Effector memory CD8-positive, alpha-beta T cell (primary cell): ENCODE results near the gene APOBEC3B.
"Not testable (repeated sequence)": the region's sequence is repeated elsewhere in the genome, so short reads cannot be mapped to it uniquely, and the experiment has no call there.

ENCODE experiments used
- ATAC-seq: fragments of 150-1000 bp; cut with Tn5 transposase; replicated peaks from 2 replicates; pipeline ENCODE4 v1.10.0; 2021; ENCODE audit warnings: mild to moderate bottlenecking, moderate library complexity
- DNase-seq, 3 experiments: peaks; one replicate each; pipeline ENCODE4 v3.0.0; 2021
- H3K27ac Mint-ChIP-seq, 2 donors: one replicate each; pipeline ENCODE4 v1.8.0; 2022; ENCODE audit warnings: mild to moderate bottlenecking in 2 of 2, mixed read lengths in 2 of 2, moderate library complexity in 2 of 2
- H3K27me3 Mint-ChIP-seq, 2 donors: one replicate each; pipeline ENCODE4 v1.8.0; 2022; ENCODE audit warnings: mixed read lengths in 2 of 2
- H3K36me3 Mint-ChIP-seq: one replicate; pipeline ENCODE4 v1.8.0; 2022; ENCODE audit warnings: mild to moderate bottlenecking, moderate library complexity, mixed read lengths; ENCODE audit not compliant: insufficient read depth
- H3K4me1 Mint-ChIP-seq, 2 donors: one replicate each; pipeline ENCODE4 v1.8.0; 2022; ENCODE audit warnings: low read depth in 2 of 2, mixed read lengths in 2 of 2
- H3K4me3 Mint-ChIP-seq, 2 donors: one replicate each; pipeline ENCODE4 v1.8.0; 2022; ENCODE audit warnings: mild to moderate bottlenecking in 2 of 2, mixed read lengths in 2 of 2, moderate library complexity in 2 of 2
- H3K9me3 Mint-ChIP-seq, 2 donors: one replicate each; pipeline ENCODE4 v1.8.0; 2022; ENCODE audit warnings: mixed read lengths in 2 of 2

The APOBEC3B gene

DNA sequence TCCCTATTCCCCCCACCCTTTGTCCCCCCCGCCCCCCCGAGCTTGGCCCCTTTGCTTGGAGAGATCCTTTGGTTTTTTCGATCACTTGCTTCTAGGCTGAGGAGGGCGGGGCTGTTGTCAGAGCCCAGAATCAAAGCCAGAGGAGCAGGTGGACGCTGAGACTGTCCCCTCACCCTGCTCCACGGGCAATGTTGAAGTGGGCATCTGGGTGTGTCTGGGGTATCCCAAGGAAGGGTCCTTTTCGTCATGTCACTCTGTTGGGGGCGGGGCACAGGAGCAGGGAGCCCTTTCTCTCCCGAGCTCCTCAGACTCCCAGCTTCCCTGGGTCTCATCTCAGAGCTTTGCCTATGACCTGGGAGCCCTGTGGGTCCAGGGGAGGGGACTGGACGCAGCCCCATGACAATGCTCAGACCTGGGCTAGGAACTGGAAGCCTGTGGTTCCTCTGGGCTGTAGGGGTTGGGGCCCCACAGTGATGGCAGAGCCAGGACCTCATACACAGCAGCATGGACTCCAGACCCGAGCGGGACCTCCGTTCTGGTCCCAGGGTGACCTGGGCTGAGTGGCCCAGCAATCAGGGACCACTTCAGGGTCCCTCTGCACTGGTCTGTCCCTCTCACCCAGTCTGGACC, 27.6 kb upstream of the APOBEC3B start:
- peak overlapping the region; percentile 33 to 80 for H3K27ac Mint-ChIP-seq
- DNase-seq (no peak), ATAC-seq (no peak)
- H3K36me3 Mint-ChIP-seq: no peaks in the 10 kb centered on the region
- no peaks in the 10 kb centered on the region for H3K9me3 Mint-ChIP-seq
- H3K4me3 Mint-ChIP-seq: no peak overlapping the region
- peaks cover 9 to 40% of the 10 kb centered on the region in 2 donors for H3K27me3 Mint-ChIP-seq
- H3K4me1 Mint-ChIP-seq: peaks cover 0 to 7% of the 10 kb centered on the region in 2 donors

GRCh38 chr22:38955250-38955905, 26.8 kb upstream of the APOBEC3B start:
- Mint-ChIP-seq H3K9me3 (no peaks in the 10 kb centered on the region), H3K36me3 (no peaks in the 10 kb centered on the region), H3K27ac (peak overlapping the region; percentile 49 to 80), H3K27me3 (peaks cover 9 to 32% of the 10 kb centered on the region in 2 donors), H3K4me3 (no peak overlapping the region), H3K4me1 (peaks cover 0 to 7% of the 10 kb centered on the region in 2 donors)
- no peak for ATAC-seq
- no peak for DNase-seq

GRCh38 chr22:38955926-38956325, 26.2 kb upstream of the APOBEC3B start:
- Mint-ChIP-seq H3K27me3 (peaks cover 9 to 26% of the 10 kb centered on the region in 2 donors), H3K9me3 (no peaks in the 10 kb centered on the region), H3K36me3 (no peaks in the 10 kb centered on the region), H3K4me3 (no peak overlapping the region), H3K27ac (peak overlapping the region in 1 of 2 donors; percentile 61), H3K4me1 (peaks cover 0 to 7% of the 10 kb centered on the region in 2 donors)
- DNase-seq (no peak), ATAC-seq (no peak)

DNA sequence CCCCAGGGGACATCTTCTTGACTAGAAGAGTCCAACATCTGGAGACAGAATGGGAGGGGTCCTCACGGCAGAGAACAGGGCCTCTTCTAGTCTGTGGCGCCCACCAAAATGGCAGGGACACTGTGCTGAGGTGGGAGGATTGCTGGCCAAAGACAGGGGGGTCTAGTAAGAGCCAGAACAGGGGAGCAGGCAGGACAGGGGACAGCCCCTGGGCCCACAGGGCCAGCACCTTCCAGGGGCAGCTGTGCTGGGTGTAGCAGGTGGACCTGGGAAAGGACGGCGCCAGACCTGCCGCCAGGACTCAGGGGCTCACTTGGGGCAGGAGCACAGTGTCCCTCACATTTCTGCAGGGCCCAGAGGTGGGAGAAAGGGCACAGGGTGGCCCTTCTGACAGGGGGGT, 25.6 kb upstream of the APOBEC3B start:
- H3K4me1 Mint-ChIP-seq: peaks cover 0 to 7% of the 10 kb centered on the region in 2 donors

DNA sequence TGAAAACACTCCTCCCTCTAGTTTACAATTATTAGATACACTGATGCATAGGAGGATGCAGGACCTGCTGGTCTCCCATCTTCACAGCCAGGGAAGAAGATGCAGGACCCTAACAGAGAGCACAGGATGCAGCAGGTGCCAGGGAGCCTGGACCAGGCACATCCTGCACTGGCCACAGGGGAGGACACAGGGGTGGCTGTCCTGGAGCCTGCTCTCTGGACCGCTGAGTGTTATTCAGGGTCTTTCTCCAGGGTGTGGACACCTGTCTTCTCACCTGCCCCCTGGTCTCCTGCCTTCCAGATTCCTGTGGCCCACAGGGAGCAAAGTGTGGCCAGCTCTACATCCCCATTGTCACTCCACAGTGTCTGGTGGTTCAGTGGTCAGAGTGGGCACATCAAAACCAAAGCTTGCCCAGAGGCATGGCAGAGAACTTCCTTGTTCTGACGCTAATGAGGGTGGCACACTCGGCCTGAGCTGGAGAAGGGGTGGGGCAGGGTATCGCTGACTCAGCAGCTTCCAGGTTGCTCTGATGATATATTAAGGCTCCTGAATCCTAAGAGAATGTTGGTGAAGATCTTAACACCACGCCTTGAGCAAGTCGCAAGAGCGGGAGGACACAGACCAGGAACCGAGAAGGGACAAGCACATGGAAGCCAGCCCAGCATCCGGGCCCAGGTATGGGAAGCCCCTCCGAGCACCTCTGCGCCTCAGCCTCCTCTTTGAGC, 24.9 kb upstream of the APOBEC3B start, which contains the start of gene APOBEC3A:
TSS of gene APOBEC3A (plus strand) at position 564 of the 725 bp plus-strand sequence. CDS start at position 647, 83 bp downstream.
- H3K27ac Mint-ChIP-seq: peak within 1 kb of the TSS in 1 of 2 donors; percentile 61
- ATAC-seq (no peak), DNase-seq (no peak)
- no peak within 1 kb of the TSS for H3K4me3 Mint-ChIP-seq
- H3K9me3 Mint-ChIP-seq: no peaks in the 10 kb centered on the region
- H3K36me3 Mint-ChIP-seq: no peaks in the 10 kb centered on the region
- H3K4me1 Mint-ChIP-seq: peaks cover 0 to 7% of the 10 kb centered on the region in 2 donors
- peaks cover 8 to 19% of the 10 kb centered on the region in 2 donors for H3K27me3 Mint-ChIP-seq

More for the DNA sequence above, 25.6 kb upstream of the APOBEC3B start:
- Mint-ChIP-seq H3K4me3 (no peak overlapping the region), H3K36me3 (no peaks in the 10 kb centered on the region), H3K27me3 (peaks cover 9 to 22% of the 10 kb centered on the region in 2 donors), H3K9me3 (no peaks in the 10 kb centered on the region), H3K27ac (peak overlapping the region in 1 of 2 donors; percentile 61)
- ATAC-seq (no peak), DNase-seq (no peak)

DNA sequence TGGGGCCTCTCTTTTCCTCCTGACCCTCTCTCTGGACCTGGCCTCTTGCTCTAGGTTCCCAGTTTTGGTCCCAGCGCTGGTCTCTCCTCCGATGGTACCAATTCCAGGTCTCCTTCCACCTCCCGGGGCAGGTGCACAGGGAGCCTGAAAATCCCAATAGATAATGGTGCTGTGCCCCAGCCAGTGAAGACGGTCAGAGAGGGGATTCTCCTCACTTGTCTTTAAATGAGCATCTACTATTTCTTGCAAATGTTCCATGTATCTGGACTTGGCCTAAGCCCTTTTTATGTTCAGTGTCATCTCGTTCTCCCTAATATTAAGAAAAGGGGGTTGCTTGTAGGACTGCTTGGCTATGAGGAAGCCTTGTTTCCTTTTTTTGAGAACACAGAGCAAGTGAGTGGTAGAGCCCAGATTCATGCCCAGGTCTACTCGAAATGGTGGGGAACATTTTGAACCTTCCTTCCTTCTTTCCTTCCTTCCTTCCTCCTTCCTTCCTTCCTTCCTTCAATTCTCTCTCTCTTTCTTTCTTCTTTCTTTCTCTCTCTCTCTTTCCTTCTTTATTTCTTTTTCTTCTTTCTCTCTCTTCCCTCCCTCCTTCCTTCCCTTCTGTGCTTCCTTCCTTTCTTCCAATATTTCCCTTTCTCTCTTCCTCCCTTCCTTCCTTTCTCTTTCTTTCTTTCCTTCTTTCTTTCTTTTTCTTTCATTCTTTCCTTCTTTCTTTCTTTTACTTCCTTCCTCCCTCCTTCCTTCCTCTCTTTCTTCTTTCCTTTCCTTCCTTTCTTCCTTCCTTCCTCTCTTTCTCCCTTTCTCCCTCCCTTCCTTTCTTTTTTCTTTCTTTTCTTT, 24.1 kb upstream of the APOBEC3B start:
- Mint-ChIP-seq H3K36me3 (no peaks in the 10 kb centered on the region), H3K27me3 (peaks cover under 1 to 11% of the 10 kb centered on the region in 2 donors), H3K4me1 (peaks cover 0 to 7% of the 10 kb centered on the region in 2 donors), H3K27ac (peak overlapping the region in 1 of 2 donors; percentile 9), H3K4me3 (no peak overlapping the region), H3K9me3 (no peaks in the 10 kb centered on the region)
- DNase-seq: no peak
- no peak for ATAC-seq

GRCh38 chr22:38958651-38958943, 23.6 kb upstream of the APOBEC3B start:
- H3K36me3 Mint-ChIP-seq, H3K4me1 Mint-ChIP-seq, ATAC-seq, H3K27me3 Mint-ChIP-seq, DNase-seq, H3K9me3 Mint-ChIP-seq, H3K4me3 Mint-ChIP-seq: not testable (repeated sequence)
- peak overlapping the region in 1 of 2 donors; percentile 9 for H3K27ac Mint-ChIP-seq

- no peak for ATAC-seq
- H3K4me3 Mint-ChIP-seq: no peak overlapping the region
- H3K4me1 Mint-ChIP-seq: peaks cover 0 to 1% of the 10 kb centered on the region in 2 donors
These were observed 22.6 kb upstream of the APOBEC3B start for GRCh38 chr22:38959590-38959989.

DNA sequence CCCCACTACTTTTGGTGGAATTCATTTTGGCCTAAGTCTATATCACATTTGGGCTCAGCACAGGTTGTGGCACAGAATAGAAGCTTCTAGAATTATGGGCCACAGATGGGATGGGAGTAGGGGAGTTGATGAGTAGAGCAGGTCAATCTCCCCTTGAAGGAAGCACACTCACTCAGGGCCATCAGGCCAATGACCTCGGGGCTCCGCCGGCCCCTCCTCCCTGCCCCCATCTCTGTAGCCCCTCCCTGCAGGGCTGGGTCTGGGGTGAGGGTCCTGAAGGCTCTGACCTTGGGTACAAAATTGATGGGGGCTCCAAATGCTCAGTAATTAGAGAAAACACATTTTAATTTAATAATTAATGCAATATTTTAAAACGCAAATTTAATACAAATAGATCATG, 21.5 kb upstream of the APOBEC3B start:
- not testable (repeated sequence) for ATAC-seq, H3K4me1 Mint-ChIP-seq, H3K9me3 Mint-ChIP-seq, DNase-seq, H3K27ac Mint-ChIP-seq, H3K4me3 Mint-ChIP-seq, H3K36me3 Mint-ChIP-seq
- H3K27me3 Mint-ChIP-seq: peaks cover 0 to 18% of the 10 kb centered on the region in 2 donors

More at GRCh38 chr22:38959590-38959989, 22.6 kb upstream of the APOBEC3B start:
- Mint-ChIP-seq H3K36me3 (no peaks in the 10 kb centered on the region), H3K27ac (no peak overlapping the region), H3K27me3 (peaks cover 0 to 8% of the 10 kb centered on the region in 2 donors), H3K9me3 (no peaks in the 10 kb centered on the region)
- DNase-seq: no peak

- not testable (repeated sequence) for DNase-seq, H3K4me3 Mint-ChIP-seq, H3K9me3 Mint-ChIP-seq, H3K36me3 Mint-ChIP-seq, H3K4me1 Mint-ChIP-seq, ATAC-seq, H3K27ac Mint-ChIP-seq
- peaks cover 4 to 44% of the 10 kb centered on the region in 2 donors for H3K27me3 Mint-ChIP-seq
These were observed 18.8 kb upstream of the APOBEC3B start for GRCh38 chr22:38963291-38963738.

DNA sequence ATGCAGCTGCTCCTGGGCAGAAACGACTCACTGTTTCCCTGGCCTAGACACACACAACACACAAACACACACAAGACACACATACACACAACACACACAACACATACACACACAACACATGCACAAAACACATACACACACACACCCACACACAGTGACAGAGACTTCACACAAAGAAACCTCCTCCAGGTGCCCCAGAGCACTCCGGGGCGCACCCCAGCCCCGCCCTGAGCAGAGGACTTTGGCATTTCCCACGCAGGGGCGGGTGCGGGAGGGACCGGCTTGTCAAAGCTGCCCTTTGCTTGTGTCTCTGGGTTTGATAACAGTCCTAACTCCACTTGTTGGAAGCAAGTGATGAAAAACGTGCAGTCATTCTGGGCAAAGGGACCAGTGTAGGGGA, 18.3 kb upstream of the APOBEC3B start:
- DNase-seq (no peak), ATAC-seq (no peak)
- Mint-ChIP-seq H3K36me3 (no peaks in the 10 kb centered on the region), H3K27ac (no peak overlapping the region), H3K27me3 (peaks cover 5 to 50% of the 10 kb centered on the region in 2 donors), H3K9me3 (no peaks in the 10 kb centered on the region), H3K4me3 (no peak overlapping the region), H3K4me1 (peaks cover 0 to 7% of the 10 kb centered on the region in 2 donors)

GRCh38 chr22:38964306-38964705, 17.8 kb upstream of the APOBEC3B start:
- DNase-seq (no peak), ATAC-seq (no peak)
- Mint-ChIP-seq H3K27ac (no peak overlapping the region), H3K27me3 (peaks cover 10 to 54% of the 10 kb centered on the region in 2 donors), H3K36me3 (no peaks in the 10 kb centered on the region), H3K4me1 (peaks cover 0 to 7% of the 10 kb centered on the region in 2 donors), H3K4me3 (no peak overlapping the region), H3K9me3 (no peaks in the 10 kb centered on the region)

DNA sequence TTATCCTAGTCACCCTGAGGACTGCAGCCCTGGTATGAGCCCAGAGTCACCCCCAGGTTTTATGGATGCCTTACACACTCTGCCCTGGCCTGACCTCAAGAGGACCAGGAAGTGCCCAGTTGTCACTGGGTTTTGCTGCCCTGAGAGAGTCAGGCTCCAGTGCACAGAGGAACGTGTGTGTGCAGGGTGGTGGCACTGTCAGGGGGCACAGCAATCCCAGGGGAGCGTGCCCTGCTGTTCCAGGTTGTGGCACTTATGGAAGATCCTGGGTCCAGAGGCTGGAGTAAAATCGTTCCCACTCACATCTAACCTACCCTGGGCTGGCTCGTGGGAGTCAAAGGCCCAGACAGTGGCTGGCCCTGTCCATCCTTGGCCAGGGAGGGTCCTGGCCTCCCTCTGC, 17.2 kb upstream of the APOBEC3B start:
- no peaks in the 10 kb centered on the region for H3K36me3 Mint-ChIP-seq
- no peak overlapping the region for H3K4me3 Mint-ChIP-seq
- ATAC-seq (no peak), DNase-seq (no peak)
- H3K27me3 Mint-ChIP-seq: peaks cover 12 to 61% of the 10 kb centered on the region in 2 donors
- H3K4me1 Mint-ChIP-seq: peaks cover 0 to 7% of the 10 kb centered on the region in 2 donors
- no peaks in the 10 kb centered on the region for H3K9me3 Mint-ChIP-seq
- no peak overlapping the region for H3K27ac Mint-ChIP-seq
